Islet precursor cell (in vitro differentiated cells): Measurements from ENCODE around the gene LTBP3.

Experiments used
- DNase-seq: peaks from one replicate; pipeline ENCODE4 v3.0.0-alpha.2; 2018

The LTBP3 gene

DNA sequence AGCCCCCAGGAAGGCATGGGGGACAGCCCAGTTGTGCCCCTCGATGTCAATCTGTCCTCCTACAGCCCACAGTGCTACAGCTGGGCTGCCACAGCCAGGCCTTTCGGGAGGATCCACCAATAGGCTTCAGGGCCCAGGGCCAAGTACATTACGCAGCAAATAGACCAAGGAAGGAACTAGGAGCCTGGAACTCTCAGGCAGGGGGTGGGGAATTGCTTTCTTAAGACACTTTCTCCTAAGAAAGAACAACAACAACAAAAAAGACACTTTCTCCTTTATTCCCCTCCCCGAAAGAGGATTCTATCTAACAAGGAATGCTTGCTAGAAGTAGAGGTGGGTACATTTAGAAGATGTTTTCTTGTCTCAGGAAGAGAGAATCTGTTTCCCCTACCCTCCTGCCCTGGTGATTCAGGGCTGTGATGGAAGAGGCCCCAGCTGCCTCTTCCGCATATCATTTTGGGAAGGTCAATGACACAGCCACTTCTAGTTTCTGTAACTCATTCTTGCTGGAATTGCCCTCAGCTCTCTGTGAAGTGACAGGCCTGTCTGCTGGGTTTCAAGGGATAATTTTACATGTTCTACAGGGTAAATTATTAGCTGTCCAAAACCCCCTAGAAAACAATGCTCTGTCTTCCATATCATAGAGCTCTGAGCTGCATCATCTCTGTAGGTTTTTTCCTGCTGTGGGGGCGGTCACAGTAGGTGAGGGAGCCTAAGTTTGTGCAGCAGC, 65.4 kb downstream of the LTBP3 start:
- DNase-seq, result peak; percentile 73

DNA sequence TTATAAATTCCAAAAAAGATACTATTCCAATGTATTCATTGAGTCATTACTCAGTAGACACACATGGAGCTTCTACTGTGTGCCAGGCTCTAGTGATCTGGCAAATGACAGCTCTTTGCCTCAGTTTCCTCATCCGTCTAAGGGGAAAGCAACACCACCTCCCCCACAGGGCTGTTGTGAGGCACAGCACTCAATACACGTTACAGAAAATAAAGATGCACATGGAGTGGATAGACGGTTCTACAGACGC, 65.8 kb downstream of the LTBP3 start:
- DNase-seq, result no peak

DNA sequence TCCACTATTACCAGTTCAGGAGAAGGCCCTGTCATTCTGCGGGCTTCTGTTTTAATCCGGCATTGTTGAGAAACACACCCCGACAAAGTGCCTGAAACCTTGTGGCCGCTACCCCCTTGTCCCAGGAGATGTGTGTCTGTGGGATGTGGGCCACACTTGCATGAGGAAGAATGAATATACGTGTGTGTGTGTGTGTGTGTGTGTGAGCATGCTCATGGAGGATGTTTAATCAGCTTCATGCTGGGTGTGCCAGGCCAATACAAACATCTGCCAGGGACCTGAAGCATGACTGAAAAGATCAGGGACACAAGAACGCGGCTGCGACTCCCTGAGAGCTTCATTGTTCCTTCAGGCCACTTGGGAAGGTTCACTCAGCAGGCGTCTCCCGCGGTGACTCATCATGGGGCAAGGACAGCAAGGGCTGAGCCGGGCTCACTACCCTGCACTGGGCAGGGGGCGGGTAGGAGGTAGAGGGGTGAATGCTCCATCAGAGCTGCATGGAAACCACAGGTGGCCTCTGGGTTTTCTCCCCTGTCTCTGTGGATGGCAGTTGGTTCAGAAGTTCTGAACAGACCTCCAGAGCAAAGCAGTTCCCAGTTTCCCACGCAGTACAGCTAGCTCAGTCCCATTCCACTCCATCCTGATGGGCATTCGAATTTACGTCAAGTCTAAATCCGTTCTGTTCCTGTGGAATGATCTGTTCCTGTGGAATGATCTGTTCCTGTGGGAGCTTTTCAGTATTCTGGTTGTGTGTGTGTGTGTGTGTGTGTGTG, 66.4 kb downstream of the LTBP3 start:
- peak; percentile 97 for DNase-seq

DNA sequence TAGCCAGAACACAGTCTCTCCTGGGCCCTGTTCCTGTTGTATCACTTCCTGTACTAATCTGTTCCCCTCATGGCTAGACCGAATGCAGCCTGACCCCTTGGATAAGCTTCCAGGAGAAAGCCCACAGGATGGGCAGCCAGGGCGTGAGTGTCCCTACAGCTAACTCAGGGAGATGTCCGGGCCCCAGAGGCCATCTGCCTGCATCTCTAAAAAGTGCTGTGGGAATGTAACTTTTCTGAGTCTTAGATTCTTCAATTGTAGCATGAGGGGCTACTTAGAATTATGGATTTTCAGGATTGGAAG, 67.0 kb downstream of the LTBP3 start:
- peak; percentile 58 for DNase-seq

DNA sequence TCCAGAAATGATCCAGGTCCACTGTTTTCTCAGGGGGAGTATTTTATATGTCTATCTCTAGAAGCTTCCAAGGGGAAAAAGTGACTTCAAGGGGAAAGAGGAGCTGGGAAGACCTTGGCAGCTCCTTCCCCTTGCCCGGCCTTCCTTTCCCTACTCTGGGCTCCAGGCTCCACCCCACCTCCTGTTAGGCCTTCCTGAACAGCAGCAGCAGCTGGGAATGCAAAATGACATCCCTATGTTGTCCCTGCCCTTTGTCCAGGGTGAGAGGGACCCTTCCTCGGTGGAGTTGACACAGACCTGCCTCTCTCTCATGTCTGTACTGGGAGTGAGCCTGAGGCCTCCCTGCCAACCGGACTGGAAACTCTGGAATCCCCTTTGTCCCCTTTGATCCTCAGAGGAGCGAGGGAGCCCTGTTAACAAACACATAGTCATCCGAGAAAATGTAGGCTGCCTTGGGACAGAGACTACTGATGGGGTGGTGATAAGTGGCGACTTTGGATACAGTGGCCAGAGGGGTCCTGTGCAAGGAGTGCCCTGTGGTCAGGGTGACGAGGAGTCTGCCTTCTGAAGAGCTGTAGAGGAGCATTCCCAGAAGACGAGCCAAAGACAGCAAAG, 68.3 kb downstream of the LTBP3 start:
- DNase-seq, result peak; percentile 95

DNA sequence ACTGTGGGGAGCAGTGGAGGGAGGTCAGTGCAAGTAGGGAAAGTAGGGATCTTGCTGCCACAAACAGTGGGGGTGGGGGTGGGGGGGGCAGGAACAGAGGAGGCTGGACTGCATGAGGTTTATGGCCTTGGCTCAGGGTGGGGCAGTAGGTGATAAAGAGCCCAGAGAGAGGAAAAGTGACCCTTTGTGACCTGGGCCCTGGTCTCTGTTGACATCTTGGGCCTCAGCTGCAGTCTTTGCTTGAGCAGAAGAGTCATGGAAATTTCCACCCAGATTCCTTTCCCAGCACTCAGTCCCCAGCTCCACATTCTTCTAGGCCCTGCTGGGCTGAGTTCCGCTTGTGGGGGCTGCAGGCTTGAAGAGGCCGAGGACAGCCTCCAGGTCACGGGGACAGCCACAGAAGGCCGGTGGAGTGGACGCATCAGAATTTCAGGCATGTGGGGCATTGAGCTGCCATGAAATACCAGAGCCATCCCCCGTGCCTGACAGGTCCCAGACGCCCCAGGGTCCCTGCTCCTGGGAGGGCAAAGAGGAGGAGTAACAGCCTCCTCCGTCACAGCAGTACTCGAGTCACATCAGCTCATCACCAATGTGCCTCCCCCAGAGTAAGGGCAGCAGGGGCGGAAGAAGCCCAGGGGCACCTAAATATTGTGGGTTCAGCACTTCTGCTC, 69.0 kb downstream of the LTBP3 start:
- peak; percentile 100 for DNase-seq
